Ectodermal cell (in vitro differentiated cells): ENCODE data around the gene STMN1.
"Not testable (repeated sequence)": the region's sequence is repeated elsewhere in the genome, so short reads cannot be mapped to it uniquely, and the experiment has no call there.

Source experiments
- H3K27ac ChIP-seq: 2 replicates; pipeline ENCODE4 v1.7.0; 2013; ENCODE audit warnings: mild to moderate bottlenecking, low read depth, low read length; ENCODE audit not compliant: insufficient read depth, poor library complexity, severe bottlenecking
- H3K27me3 ChIP-seq: 2 replicates; pipeline ENCODE4 v1.7.0; 2013; ENCODE audit warnings: mild to moderate bottlenecking, low read length; ENCODE audit not compliant: insufficient read depth, control insufficient read depth, poor library complexity, severe bottlenecking
- H3K36me3 ChIP-seq: one replicate; pipeline ENCODE4 v1.7.0; 2013; ENCODE audit warnings: low read length; ENCODE audit not compliant: control insufficient read depth, insufficient read depth
- H3K4me1 ChIP-seq: one replicate; pipeline ENCODE4 v1.7.0; 2013; ENCODE audit warnings: low read length; ENCODE audit not compliant: control insufficient read depth, insufficient read depth
- H3K4me3 ChIP-seq: 2 replicates; pipeline ENCODE4 v1.7.0; 2013; ENCODE audit warnings: low read depth, low read length, control low read depth; ENCODE audit not compliant: insufficient read depth
- H3K9me3 ChIP-seq: 2 replicates; pipeline ENCODE4 v1.7.0; 2013; ENCODE audit warnings: mild to moderate bottlenecking, low read length, moderate library complexity; ENCODE audit not compliant: control insufficient read depth
- WGBS, 2 experiments: methylation state at CpG; one replicate each; pipeline ENCODE4 v1.1.7; 2013; ENCODE audit warnings: missing lambda C conversion rate in 2 of 2; 5-methylcytosine and 5-hydroxymethylcytosine counted together

The STMN1 gene

DNA sequence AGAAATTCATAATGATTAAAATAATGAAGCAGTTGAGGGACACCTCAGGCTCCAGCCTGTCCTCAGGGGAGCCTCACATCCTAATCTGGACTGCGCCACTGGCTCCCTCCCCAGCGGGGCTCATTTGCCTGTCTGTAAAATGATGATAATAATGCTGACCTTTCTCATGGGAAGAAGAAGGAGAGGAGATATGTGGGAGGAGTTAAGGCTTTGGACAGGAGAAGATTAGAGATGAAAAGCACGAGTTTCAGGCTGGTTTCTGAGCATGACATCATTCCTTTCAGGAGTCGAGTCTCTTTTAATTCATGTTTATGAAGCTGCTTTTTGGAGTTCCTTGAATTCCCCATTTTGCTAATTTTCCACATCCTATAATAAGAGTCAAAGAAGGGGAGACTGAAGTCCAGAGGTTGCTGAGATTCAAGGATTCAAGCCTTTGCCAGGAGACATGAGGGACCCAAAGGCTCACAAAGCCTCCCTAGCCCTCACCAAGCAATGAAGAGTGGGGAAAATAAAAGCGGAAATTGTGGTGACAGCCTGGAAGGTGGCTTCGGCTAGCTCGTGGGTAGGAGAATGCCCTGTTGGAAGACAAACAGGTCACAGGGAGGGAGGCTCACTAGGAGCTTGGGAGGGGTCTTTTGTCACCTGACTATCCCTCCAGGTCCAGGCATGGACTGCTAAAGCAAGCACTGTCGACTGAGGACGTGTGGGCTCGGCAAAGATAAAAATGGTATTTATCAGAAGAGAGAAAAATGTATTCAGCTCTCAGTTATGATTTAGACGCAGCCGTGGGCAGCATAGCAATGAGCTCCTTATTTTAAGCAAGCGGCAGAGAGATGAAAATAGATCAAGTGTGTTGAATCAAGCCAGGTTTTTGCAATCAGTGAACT, 27.5 kb upstream of the STMN1 start:
- H3K27me3 ChIP-seq, result no peaks in the 10 kb centered on the region
- H3K9me3 ChIP-seq, result no peaks in the 10 kb centered on the region
- peaks cover 1% of the 10 kb centered on the region for H3K4me1 ChIP-seq
- 77 to 78% methylated on average over 13 of the region's 13 CpGs for WGBS, 2 experiments
- no peaks in the 10 kb centered on the region for H3K36me3 ChIP-seq
- no peak overlapping the region for H3K4me3 ChIP-seq
- H3K27ac ChIP-seq, result no peak overlapping the region

DNA sequence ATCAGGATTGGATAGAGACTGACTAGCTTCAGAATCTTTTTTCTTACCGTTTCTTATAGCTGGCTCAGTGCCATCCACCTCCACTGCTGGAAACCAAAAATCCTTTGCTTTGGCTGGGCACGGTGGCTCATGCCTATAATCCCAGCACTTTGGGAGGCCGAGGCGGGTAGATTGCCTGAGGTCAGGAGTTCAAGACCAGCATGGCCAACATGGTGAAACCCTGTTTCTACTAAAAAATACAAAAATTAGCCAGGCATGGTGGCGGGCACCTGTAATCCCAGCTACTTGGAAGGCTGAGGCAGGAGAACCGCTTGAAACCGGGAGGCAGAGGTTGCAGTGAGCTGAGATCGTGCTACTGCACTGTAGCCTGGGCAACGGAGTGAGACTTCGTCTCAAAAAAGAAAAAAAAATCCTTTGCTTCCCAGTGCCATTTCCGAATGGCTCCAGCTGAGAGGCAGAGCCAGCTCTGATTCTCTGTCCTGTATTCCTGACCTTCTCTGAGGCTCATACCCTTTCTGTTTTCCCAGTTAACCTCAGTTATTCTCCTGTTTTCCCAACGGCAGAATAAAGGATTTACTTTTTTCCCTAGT, 26.7 kb upstream of the STMN1 start:
- 88 to 93% methylated on average over 12 of the region's 12 CpGs for WGBS, 2 experiments
- not testable (repeated sequence) for H3K4me1 ChIP-seq

DNA sequence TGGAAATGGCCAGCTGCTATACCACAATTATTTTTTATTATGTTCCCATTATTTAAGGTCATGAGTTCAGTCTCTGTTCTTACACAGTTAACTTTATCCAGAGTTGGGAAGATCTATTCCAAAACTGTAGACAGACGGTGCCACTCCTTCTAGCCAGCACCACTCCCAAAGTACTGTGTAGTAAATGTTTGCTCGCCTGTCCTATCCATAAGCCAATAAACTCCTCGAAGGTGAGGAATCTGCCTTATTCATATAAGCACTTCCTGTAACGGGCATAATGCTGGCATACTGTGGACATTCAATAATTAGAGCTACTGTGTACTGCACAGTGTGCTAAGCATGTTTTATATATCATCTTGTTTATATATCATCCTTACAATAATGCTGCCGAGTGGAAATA, 26.1 kb upstream of the STMN1 start:
- no peaks in the 10 kb centered on the region for H3K27me3 ChIP-seq
- no peak overlapping the region for H3K27ac ChIP-seq
- 88 to 97% methylated on average over 4 to 5 of the region's 5 CpGs for WGBS, 2 experiments
- no peaks in the 10 kb centered on the region for H3K9me3 ChIP-seq
- H3K4me1 ChIP-seq, result peaks cover 15% of the 10 kb centered on the region
- H3K36me3 ChIP-seq, result no peaks in the 10 kb centered on the region
- no peak overlapping the region for H3K4me3 ChIP-seq

More for the DNA sequence above, 26.7 kb upstream of the STMN1 start:
- not testable (repeated sequence) for H3K36me3 ChIP-seq, H3K27ac ChIP-seq, H3K9me3 ChIP-seq, H3K27me3 ChIP-seq, H3K4me3 ChIP-seq

DNA sequence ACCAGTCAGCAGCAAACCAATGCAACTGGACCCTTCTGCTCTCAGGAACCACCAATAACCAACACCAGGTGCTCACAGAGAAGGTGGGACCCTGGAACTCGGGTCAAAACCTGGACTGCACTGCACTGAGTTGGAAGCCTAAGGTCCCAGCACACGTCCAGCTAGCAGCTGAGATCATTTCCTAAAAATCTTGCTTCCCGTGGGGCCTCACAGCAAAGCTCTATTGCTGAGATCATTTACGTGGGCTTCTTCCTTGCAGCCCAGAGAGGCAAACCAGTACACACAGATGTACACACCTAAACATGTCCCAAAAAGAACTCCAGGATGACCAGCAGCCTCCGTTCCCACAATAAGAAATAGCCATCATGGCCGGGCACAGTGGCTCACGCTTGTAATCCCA, 22.8 kb upstream of the STMN1 start:
- no peak overlapping the region for H3K4me3 ChIP-seq
- H3K4me1 ChIP-seq, result peaks cover 27% of the 10 kb centered on the region
- no peaks in the 10 kb centered on the region for H3K36me3 ChIP-seq
- no peaks in the 10 kb centered on the region for H3K9me3 ChIP-seq
- H3K27ac ChIP-seq, result no peak overlapping the region
- H3K27me3 ChIP-seq, result peaks cover 5% of the 10 kb centered on the region
- 91 to 93% methylated on average over 7 of the region's 7 CpGs for WGBS, 2 experiments

DNA sequence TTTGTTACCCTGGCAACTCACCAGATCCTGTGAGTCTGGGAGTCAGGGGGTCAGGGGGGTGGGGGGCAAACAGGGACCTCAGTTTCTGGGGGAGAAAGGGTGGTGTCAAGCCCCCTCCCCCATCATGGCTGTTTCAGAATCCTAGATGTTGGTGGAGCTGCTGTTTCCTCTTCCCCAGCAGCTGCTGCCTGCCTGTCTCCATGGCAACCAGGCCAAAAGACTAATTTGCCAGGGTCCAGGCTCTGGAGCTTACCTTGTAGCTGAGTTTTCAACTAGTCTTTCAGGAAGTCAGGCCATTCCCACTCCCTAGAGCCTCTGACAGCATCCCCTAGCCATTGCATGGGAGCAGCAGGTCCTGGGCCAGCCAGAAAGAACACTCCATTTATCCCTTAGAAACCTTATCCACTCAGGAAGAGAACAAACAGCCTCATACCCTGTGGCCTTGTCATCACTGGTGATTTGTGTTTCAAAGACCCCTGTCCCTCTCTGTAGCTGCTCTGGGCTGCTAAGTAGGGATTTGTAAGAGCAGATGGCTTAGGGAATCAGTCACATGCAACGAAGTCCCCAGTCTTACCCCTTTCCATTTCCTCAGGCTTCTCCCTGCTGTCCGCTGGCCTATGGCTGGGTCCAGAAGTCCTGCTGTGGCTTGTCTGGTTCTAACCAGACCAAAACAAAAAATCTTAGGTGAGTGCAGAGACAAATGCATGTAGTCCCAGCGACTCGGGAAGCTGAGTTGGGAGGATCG, 21.5 kb upstream of the STMN1 start:
- 77 to 87% methylated on average over 5 of the region's 5 CpGs for WGBS, 2 experiments
- Histone ChIP-seq H3K27me3 (peaks cover 18% of the 10 kb centered on the region), H3K9me3 (no peaks in the 10 kb centered on the region), H3K4me1 (peaks cover 33% of the 10 kb centered on the region), H3K27ac (peak overlapping the region; percentile 85), H3K4me3 (no peak overlapping the region), H3K36me3 (no peaks in the 10 kb centered on the region)

DNA sequence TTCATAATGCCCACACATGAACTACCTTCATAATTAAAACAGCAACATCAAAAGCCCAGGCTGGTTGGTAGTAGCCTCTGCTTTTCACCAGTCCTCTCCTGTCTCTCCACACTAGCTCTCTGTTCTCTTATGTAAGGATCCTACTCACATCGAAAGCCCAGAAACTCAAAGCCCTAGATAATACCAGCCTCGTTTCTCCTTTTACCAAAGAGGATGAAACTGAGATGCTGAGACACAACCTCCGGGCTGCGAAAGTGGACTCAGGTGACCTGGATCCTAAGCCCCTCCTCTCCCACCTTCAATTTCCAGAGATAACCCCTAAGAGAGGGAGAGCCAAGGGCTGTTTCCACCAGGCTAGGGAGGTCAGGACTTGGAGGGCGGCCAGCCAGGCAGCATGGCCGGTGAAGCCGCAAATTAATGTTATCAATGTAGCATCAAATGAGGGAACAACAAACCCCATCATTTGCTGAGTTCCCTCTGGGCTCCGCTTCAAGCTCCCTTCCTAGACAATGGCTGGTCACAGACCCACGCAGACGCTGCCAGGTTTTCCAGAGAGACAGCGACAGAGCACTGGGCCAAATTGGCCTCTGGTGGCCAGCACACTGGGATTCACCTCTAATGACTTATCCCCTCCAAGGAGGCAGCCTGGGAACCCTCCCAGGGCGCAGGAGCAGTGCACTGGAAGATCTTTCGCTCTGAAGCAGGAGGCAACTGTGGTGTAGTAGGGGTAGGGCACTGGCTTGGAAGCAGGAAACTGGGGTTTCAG, 20.7 kb upstream of the STMN1 start:
- Histone ChIP-seq H3K27ac (peak overlapping the region; percentile 85), H3K4me1 (peaks cover 36% of the 10 kb centered on the region), H3K36me3 (no peaks in the 10 kb centered on the region), H3K27me3 (peaks cover 26% of the 10 kb centered on the region), H3K4me3 (no peak overlapping the region), H3K9me3 (no peaks in the 10 kb centered on the region)
- 73 to 78% methylated on average over 13 of the region's 13 CpGs for WGBS, 2 experiments

DNA sequence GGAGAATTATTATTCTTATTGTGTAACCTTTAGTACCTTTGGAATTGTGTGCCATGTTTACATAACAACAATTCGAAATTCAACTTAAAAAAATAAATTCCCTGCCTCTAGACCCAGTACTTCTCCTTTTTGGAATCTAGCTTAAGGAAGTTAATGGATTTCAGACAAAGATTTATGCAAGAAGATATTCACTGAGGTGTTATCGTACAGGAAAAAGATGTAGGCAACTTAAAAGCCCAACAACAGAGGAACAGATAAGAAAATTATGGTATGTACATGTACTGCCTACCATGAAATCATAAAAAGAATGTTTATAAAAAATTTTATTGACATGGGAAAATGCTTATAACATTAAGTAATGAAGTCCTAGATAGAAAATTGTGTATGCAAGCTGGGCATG, 18.2 kb upstream of the STMN1 start:
- peaks cover 36% of the 10 kb centered on the region for H3K4me1 ChIP-seq
- 100% methylated on average over 1 to 2 of the region's 2 CpGs for WGBS, 2 experiments

DNA sequence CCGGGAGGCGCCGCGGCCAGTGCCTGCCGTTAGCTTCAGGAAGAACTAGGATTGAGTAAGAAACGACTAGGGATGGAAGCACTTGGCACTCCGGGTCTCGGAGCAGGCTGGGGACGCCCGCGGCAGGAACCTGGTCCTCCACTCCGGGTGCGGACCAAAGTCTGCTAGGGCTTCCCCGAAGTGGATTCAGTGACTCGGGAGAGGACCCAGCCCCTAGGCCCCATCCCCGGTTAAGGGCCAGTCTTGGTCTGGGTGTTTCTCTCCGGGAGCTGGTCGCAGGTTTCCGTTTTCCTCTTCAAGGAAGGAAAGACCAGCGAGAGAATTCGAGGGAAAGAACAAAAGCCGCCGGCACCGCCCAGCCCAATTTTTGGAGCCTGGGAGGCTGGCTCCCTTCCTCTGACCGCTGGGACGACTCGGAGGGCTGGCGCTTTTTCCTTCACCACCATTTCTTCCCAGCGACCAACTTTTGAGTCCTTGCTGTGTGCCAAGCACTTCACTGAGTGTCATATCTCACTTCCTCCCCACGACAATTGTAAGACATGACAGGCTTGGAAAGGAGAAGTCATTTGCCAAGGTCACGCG, 16.8 kb upstream of the STMN1 start:
- H3K4me3 ChIP-seq, result peak overlapping the region; percentile 48
- H3K9me3 ChIP-seq, result no peaks in the 10 kb centered on the region
- H3K4me1 ChIP-seq, result peaks cover 28% of the 10 kb centered on the region
- no peak overlapping the region for H3K27ac ChIP-seq
- H3K36me3 ChIP-seq, result no peaks in the 10 kb centered on the region
- peaks cover 28% of the 10 kb centered on the region for H3K27me3 ChIP-seq
- 1% methylated on average over 32 of the region's 32 CpGs for WGBS, 2 experiments

More for the DNA sequence above, 18.2 kb upstream of the STMN1 start:
- Histone ChIP-seq H3K9me3 (no peaks in the 10 kb centered on the region), H3K36me3 (no peaks in the 10 kb centered on the region), H3K4me3 (no peak overlapping the region), H3K27ac (no peak overlapping the region), H3K27me3 (peaks cover 28% of the 10 kb centered on the region)

DNA sequence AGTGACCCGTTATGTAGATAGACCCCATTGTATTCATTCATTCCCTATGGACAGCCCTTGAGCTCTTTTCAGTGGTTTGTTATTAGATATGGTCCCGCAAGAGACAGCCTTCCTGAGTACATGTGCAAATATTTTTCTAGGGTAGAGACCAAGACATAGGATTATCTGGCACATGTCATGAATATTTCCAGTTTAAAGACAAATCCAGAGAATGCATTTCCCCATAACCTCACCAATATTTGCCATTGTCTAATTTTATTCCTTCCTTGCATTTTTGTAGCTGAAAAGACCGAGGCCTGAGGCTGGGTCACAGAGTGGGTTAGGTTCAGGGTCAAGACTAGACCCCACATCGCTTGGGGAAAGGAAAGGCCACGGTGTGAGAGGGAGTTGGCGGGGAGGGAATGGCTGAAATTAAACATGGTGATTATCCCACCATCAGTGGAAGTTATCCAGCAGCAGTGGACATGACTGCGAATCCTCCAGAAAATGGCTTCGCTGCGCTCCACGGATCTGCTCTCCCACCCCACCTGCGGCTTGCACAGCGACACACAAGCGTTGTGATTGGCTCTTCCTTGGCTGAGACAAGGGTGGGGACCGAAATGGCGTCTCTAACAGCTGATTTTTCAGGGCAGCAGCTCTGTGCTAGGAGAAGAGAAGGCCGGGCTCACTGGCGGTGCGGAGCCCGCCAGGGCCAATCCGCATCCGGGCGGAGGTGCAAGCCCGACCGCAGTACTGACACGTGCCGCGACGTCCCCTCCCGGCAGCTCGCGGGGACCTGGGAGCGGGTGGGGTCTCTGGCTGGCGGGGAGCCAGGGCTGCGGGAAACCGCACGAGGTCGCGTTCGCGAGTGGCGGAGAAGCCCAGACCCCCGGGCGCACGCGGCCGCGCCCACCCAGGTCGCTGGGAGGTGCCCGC, 16.1 kb upstream of the STMN1 start:
- peaks cover 28% of the 10 kb centered on the region for H3K27me3 ChIP-seq
- no peaks in the 10 kb centered on the region for H3K36me3 ChIP-seq
- H3K4me1 ChIP-seq, result peaks cover 21% of the 10 kb centered on the region
- peak overlapping the region; percentile 48 for H3K4me3 ChIP-seq
- WGBS, 2 experiments, result 9% methylated on average over 49 of the region's 49 CpGs
- no peak overlapping the region for H3K27ac ChIP-seq
- no peaks in the 10 kb centered on the region for H3K9me3 ChIP-seq
